Umbilical cord (tissue), 2 donors: ENCODE measurements around the gene MXRA8. TPM values are rescaled to one million over a fixed set of nuclear protein-coding genes. Genes with fewer than 3 reads are reported as not detected.
A peak's percentile ranks its signal among the peaks of the same experiment; 100 is the strongest.

ENCODE experiments used
- DNase-seq: peaks from one replicate; pipeline ENCODE4 v3.0.0-alpha.2; 2015; ENCODE audit warnings: low spot score
- total RNA-seq: library from RNA; depleted of rRNA; stranded (reverse); fragments of >200 nt; gene quantifications from one replicate; pipeline ENCODE4 v1.2.3, GENCODE V29; 2014; ENCODE audit warnings: low replicate concordance; ENCODE audit not compliant: insufficient read depth

The MXRA8 gene
- total RNA-seq, 1 donor from 2014 or later, result 196 TPM

DNA sequence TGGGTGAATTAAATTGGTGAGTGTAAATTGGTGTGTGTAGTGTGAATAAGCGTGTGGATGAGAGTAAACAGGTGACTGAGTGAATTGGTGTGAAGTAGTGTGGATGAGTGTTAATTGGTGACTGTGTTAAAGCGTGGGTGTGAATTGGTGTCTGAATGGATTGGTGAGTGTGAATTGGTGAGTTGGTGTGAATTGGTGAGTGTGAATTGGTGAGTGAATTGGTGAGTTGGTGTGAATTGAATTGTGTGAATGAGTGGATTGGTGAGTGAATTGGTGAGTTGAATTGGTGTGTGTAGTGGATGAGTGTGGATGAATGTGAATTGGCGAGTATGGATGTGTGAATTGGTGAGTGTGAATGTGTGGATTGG is 8.3 kb upstream of the MXRA8 start:
- DNase-seq, result no peak

DNA sequence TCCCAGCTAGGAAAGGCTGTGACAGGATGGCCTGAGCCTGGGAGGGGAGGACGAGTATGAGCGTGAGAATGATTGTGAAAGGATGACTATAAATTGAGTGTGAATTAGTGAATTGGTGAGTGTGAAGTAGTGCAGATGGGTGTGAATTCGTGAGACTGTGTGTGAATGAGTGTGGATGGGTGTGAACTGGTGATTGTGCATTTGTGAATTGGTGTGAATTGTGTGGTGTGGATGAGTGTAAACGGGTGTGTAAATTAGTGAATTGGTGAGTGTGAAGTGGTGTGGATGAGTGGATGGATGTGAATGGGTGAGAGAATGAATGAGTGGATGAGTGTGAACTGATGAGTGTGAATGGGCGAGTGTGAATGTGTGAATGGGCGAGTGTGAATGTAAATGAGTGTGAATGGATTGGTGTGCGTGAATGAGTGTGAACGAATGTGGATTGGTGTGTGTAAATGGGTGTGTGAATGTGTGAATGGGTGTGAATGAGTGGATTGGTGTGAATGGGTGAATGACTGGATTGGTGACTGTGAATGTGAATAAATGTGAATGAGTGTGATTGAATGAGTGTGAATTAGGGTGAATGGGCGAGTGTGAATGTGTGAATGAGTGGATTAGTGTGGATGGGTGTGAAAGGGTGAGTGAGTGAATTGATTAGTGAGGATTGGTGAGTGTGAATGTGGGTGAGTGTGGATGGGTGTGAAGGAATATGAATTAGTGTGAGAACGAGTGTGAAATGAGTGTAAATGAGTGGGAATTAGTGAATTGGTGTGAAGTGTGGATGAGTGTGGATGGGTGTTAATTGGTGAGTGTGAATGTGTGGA is 7.7 kb upstream of the MXRA8 start:
- no peak for DNase-seq

- no peak for DNase-seq
These were observed 5.9 kb upstream of the MXRA8 start for GRCh38 chr1:1364266-1364665.

DNA sequence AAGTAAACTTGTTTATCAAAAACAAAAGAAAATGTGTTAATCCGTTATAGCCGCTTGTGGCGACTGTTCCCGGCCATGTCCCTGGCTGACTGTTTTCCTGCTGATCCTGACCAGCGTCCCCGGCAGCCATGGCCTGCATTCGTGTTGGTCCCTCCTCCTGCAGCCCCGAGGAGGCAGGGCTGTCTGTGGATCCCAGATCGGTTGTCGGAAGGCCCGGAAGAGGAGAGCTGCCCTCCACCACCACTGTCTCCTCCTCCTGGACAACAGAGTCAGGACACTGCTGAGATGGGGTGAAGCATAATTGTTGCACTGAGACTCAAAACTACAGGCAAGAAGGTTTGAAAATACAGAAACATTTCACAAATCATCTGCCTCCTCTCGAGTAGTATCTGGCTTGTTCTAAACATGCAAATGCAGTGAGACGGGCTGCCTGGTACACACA is 3.6 kb upstream of the MXRA8 start:
- DNase-seq, result peak; percentile 93

DNA sequence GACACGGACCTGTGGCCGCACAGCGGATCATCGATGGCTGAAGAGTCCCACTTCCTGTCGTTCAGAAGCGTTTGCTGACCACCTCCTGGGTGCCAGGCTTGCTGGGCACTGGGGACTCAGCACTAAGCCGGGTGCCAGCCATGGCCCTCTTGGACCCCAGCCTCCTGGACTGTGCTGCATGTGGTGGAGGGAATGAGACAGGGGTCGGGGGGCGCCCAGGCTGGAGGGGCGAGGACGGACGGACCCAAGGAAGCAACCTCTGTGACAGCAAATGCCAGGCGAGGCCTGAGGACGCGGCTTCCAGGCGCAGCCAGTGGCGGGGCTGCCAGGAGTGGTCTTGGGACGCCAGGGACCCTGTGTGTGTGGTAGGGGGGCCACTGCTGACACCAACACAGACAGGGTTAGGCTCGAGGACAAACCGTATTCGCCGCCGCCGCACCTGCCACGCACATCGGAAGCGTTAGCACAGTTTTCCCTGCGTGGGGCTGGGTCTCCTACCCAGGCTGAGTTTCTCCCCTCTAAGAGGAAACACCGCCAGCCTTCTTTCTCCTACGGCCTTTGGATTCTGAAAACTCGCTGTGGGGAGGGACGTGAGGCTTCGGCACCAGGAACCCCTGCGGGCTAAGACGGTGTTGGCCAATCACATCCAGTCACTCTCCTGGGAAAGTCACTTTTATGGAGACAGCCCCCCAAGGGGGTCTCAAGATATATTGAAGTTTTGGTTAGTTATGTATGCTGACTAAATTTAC is 3.1 kb upstream of the MXRA8 start:
- no peak for DNase-seq

DNA sequence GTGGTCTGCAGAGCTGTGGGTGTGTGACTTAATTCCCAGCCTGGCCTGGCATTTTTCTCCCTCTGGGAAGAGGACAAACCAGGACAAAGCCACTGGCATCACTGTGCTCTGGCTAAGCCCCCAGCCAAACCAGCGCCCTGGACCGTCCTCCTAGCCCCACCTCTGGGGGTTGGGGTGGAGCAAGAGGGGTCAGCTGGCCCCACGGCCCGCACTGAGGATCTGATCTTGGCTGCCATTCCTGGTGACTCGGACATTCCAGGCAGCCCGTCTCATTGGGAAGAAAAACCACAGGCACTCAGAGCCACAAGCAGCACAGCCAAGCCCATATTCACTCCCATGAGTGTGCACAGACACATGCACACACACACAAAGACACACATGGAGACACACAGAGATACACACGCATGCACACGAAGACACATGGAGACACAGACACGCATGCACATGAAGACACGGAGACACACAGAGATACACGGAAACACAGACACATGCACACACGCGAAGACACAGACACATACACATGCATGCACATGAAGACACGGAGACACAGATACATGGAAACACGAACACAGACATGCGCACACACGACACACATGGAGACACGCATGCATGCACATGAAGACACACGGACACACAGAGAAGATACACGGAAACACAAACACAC is 2.3 kb upstream of the MXRA8 start:
- DNase-seq, result peak; percentile 95

GRCh38 chr1:1359664-1360468 is 1.5 kb upstream of the MXRA8 start:
- peak; percentile 74 for DNase-seq

DNA sequence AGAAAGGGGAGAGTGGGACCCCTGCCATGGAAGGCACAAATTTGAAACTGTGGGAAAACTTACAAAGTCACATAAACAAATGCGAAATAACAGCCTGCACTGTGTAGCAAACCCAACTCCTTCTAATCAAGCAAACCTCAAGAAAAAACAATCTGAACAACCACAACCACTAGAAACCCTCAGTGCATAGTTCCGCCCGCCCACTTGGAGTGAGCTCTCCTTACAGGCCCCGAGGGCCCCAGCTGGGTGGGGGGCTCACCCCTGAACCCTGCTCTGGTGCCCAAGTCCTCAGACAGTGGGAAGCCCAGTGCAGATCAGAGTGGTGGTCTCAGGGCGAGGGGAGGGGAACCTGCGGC is 931 bp upstream of the MXRA8 start:
- DNase-seq, result peak; percentile 48

- DNase-seq, result peak; percentile 45
These were observed 403 bp downstream of the MXRA8 start for GRCh38 chr1:1357871-1358432.

- DNase-seq, result no peak
These were observed 1.5 kb downstream of the MXRA8 start for GRCh38 chr1:1356796-1357401.

DNA sequence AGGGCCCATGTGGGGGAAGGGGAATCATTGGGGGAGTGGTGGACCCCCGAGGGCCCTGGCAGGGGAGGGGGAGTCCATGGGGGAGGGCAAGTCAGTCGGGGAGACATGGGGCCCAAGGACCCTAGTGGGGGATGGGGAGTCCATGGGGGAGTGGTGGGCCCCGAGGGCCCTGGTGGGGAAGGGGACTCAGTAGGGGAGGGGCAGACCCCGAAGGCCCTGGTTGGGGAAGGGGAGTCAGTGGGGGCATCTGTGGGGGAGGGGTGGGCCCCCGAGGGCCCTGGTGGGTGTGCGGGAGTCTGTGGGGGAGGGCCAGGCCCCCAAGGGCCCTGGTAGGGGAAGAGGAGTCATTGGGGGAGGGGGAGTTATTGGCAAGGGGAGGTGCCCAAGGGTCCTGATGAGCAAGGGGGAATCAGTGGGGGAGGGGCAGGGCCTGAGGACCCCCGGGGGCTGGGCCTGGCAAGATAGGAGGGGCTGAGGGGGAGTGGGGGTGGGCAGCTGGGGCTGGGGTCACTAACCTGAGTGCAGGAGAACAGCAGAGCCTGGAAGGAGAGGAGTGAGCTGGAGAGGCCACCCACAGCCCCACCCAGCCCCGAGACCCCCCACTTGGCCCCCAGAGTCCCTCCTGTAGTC is 2.1 kb downstream of the MXRA8 start:
- DNase-seq, result no peak

- DNase-seq, result no peak
These were observed 2.9 kb downstream of the MXRA8 start for GRCh38 chr1:1355416-1355815.

GRCh38 chr1:1354271-1355247 is 3.8 kb downstream of the MXRA8 start:
- no peak for DNase-seq

- DNase-seq, result no peak
These were observed 4.8 kb downstream of the MXRA8 start for GRCh38 chr1:1353389-1354151.

DNA sequence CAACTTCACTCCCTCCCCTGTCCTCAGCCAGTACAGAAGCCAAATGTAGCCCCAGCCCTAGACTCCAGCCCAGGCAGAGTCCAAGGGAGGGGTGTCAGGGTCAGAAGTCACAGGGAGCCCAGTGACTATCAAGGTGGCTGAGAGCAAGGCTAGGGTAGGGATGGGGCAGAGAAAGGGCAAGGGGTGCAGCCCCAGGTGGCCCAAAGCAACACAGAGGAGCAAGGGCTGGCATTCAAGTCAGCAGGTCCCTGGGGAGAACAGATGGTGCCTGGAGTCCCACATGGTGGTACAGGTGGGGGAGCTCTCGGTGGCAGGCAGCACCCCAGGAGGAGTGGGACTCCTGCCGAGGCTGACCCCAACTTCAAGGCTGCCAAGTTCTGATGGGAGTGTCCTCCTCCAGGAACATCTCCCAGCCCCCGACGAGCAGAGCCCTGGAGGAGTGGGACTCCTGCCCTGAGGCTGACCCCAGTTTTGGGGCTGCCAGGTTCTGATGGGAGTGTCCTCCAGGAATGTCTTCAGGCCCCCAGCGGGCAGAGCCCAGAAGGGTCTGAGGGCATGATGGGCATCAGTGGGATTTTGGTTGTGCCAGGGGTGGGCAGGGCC is 5.5 kb downstream of the MXRA8 start:
- DNase-seq, result no peak

- DNase-seq, result peak; percentile 52
These were observed 6.6 kb downstream of the MXRA8 start for GRCh38 chr1:1351511-1352427.
